HepG2 (cell line): ENCODE results near the gene FAM163B. TPM values are rescaled to one million over a fixed set of nuclear protein-coding genes. Genes with fewer than 3 reads are reported as not detected.

ENCODE experiments used
- AKAP8 ChIP-seq: sonication (generic); formaldehyde crosslinking; IDR thresholded peaks from 2 replicates; pipeline ENCODE4 v1.5.1; 2020; ENCODE audit warnings: mild to moderate bottlenecking, missing genetic modification reagents
- BRCA1 ChIP-seq: sonication (generic); formaldehyde crosslinking; IDR thresholded peaks from 2 replicates; pipeline ENCODE4 v1.4.0; 2020; ENCODE audit warnings: missing genetic modification reagents
- ONECUT2 ChIP-seq: sonication (generic); formaldehyde crosslinking; IDR thresholded peaks from 2 replicates; pipeline ENCODE4 v1.4.0; 2020; ENCODE audit warnings: missing genetic modification reagents
- REST ChIP-seq, 2 experiments: IDR thresholded peaks; 2 replicates each; pipeline ENCODE4 v1.6.1; 2011 to 2012; ENCODE audit warnings: low read length in 2 of 2, borderline replicate concordance in 1 of 2, low read depth in 1 of 2, mild to moderate bottlenecking in 1 of 2, moderate library complexity in 1 of 2
- SRF ChIP-seq: IDR thresholded peaks from 2 replicates; pipeline ENCODE4 v1.6.1; 2011; ENCODE audit warnings: mild to moderate bottlenecking, low read depth, low read length, moderate library complexity
- TOPORS ChIP-seq: sonication (generic); formaldehyde crosslinking; IDR thresholded peaks from 2 replicates; pipeline ENCODE4 v1.8.0; 2023; ENCODE audit warnings: mild to moderate bottlenecking, missing genetic modification reagents
- ZBTB33 ChIP-seq: sonication (generic); formaldehyde crosslinking; IDR thresholded peaks from 2 replicates; pipeline ENCODE4 v1.4.0; 2020; ENCODE audit warnings: missing genetic modification reagents
- ZFP91 ChIP-seq: sonication (generic); formaldehyde crosslinking; IDR thresholded peaks from 2 replicates; pipeline ENCODE4 v1.9.0; 2022; ENCODE audit warnings: missing genetic modification reagents, mild to moderate bottlenecking, borderline replicate concordance
- ZNF230 ChIP-seq: sonication (generic); formaldehyde crosslinking; IDR thresholded peaks from 2 replicates; pipeline ENCODE4 v1.4.0; 2020; ENCODE audit warnings: mild to moderate bottlenecking, missing genetic modification reagents
- ZNF33A ChIP-seq: sonication (generic); formaldehyde crosslinking; IDR thresholded peaks from 2 replicates; pipeline ENCODE4 v1.5.1; 2020; ENCODE audit warnings: missing genetic modification reagents, mild to moderate bottlenecking, moderate library complexity, borderline replicate concordance
- ZNF484 ChIP-seq: sonication (generic); formaldehyde crosslinking; IDR thresholded peaks from 2 replicates; pipeline ENCODE4 v1.5.1; 2020; ENCODE audit warnings: mild to moderate bottlenecking, low read depth, missing genetic modification reagents, borderline replicate concordance
- ZNF687 ChIP-seq: sonication (generic); formaldehyde crosslinking; IDR thresholded peaks from 2 replicates; pipeline ENCODE4 v1.5.1; 2020; ENCODE audit warnings: mild to moderate bottlenecking, missing genetic modification reagents, moderate library complexity
- ZNF7 ChIP-seq: IDR thresholded peaks from 2 replicates; pipeline ENCODE4 v1.6.1; 2016; ENCODE audit warnings: missing biosample characterization, missing genetic modification reagents
- ZNF816 ChIP-seq: sonication (generic); formaldehyde crosslinking; IDR thresholded peaks from 2 replicates; pipeline ENCODE4 v1.8.0; 2022; ENCODE audit warnings: missing genetic modification reagents, mild to moderate bottlenecking, borderline replicate concordance
- ZSCAN12 ChIP-seq: sonication (generic); formaldehyde crosslinking; IDR thresholded peaks from 2 replicates; pipeline ENCODE4 v1.9.0; 2021; ENCODE audit warnings: mild to moderate bottlenecking, missing genetic modification reagents
- polyA plus RNA-seq, 8 experiments: library from polyadenylated mRNA; depleted of rRNA in 3 of 8; stranded (reverse) in 7 of 8; unstranded in 1 of 8; fragments of >200 nt; fragmentation: Illumina TruSeq in 4 of 8; extraction: Trizol in 4 of 8; gene quantifications; 2 replicates each; pipeline versions ENCODE4 v1.2.1 to v1.2.3, GENCODE V29; 2011 to 2016; ENCODE audit warnings: low read depth in 4 of 8, missing spikeins in 1 of 8, mixed read lengths in 1 of 8; ENCODE audit not compliant: insufficient read depth in 1 of 8
- total RNA-seq, 5 experiments: library from RNA; depleted of rRNA; stranded (reverse); fragments of >200 nt; fragmentation: Illumina TruSeq; extraction: Trizol; gene quantifications; 2 replicates each; pipeline ENCODE4 v1.2.3, GENCODE V29; 2016; ENCODE audit warnings: low read depth in 1 of 5

FAM163B gene
- total and polyA plus RNA-seq, 2 of the 13 experiments (the other 11 are each of a cell fraction or from before 2014, with no cell fraction given): not detected

- TF ChIP-seq ZBTB33: no peak
- 0 out of 2 replicates have a peak, but pooled peaks have one; percentile 41 for TF ChIP-seq ZNF230 (CRISPR knock-in tag)
- no peak for TF ChIP-seq ZNF484 (CRISPR knock-in tag)
- no peak for TF ChIP-seq SRF
- no peak for TF ChIP-seq ZFP91
- 0 out of 2 replicates have a peak, but pooled peaks have one; percentile 65 for TF ChIP-seq BRCA1
- peak; percentile 91 for TF ChIP-seq ZSCAN12 (CRISPR knock-in tag)
- no peak for TF ChIP-seq ZNF7 (CRISPR knock-in tag)
- no peak for TF ChIP-seq ONECUT2 (CRISPR knock-in tag)
- no peak for TF ChIP-seq ZNF33A (CRISPR knock-in tag)
- TF ChIP-seq AKAP8: no peak
- peak; percentile 33; the same call in 1 of the 2 replicates for TF ChIP-seq ZNF816 (CRISPR knock-in tag)
- TF ChIP-seq ZNF687 (CRISPR knock-in tag): peak; percentile 45
- TF ChIP-seq REST (IDR thresholded peaks at IDR 0.05; ENCODE audit: borderline replicate concordance in 1 of 2, low read depth in 1 of 2, low read length in 2 of 2): peak; percentile 95 to 99
- 0 out of 2 replicates have a peak, but pooled peaks have one; percentile 32 for TF ChIP-seq TOPORS (CRISPR knock-in tag)
These were observed at the start of gene FAM163B (continued) for GRCh38 chr9:133609311-133610098.
